T-helper 2 cell treated with Interferon-gamma antibody and Interleukin-4, amounts not matched to agents 5 μg/mL and 100 μg/mL, for 36 hours (primary cell): ENCODE results near the gene ADGRL3.

Source experiments
- DNase-seq: peaks from one replicate; pipeline ENCODE4 v3.0.0; 2021; ENCODE audit warnings: low spot score
- H3K27ac Mint-ChIP-seq: one replicate; pipeline ENCODE4 v1.8.0; 2021; ENCODE audit warnings: mild to moderate bottlenecking, mixed read lengths
- H3K27me3 Mint-ChIP-seq: one replicate; pipeline ENCODE4 v1.8.0; 2021; ENCODE audit warnings: low read depth, mixed read lengths
- H3K36me3 Mint-ChIP-seq: one replicate; pipeline ENCODE4 v1.8.0; 2021; ENCODE audit warnings: low read depth, mixed read lengths
- H3K4me1 Mint-ChIP-seq: one replicate; pipeline ENCODE4 v1.8.0; 2021; ENCODE audit warnings: low read depth, mixed read lengths
- H3K4me3 Mint-ChIP-seq: one replicate; pipeline ENCODE4 v1.8.0; 2022; ENCODE audit warnings: mild to moderate bottlenecking, moderate library complexity, mixed read lengths
- H3K9me3 Mint-ChIP-seq: one replicate; pipeline ENCODE4 v1.8.0; 2021; ENCODE audit warnings: mixed read lengths

ADGRL3 gene

DNA sequence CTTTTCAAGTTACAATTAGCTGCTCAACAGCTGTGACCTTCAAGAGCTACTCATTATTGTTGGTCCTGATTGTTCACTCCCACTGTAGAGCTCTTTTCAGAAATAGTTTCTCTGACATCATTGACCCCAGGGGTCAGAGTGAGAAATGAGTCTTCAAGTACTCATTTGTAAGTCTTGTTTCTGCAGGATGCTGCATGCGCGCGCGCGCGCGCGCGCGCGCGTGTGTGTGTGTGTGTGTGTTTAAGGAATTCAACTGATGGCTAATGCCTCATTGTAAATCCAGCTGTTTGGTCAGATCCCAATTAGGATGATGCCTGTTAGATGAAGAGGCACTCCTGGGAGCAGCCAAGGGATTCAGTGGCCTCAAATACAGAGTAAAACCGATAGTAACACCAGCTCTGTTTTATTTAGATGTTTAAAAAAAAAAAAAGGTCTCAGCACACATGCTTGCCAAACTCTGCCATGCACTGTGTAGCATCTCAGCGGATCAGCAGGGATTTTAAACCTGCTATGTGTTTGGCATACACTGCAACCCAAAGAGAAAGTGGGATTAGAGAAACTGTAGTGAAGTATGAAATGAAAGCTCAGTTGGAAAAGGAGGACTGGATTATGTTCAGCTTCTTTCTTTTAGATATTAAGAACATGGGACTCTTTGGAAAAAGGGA is 332.3 kb downstream of the ADGRL3 start:
- no peak overlapping the region for H3K27ac Mint-ChIP-seq
- H3K4me1 Mint-ChIP-seq, result no peaks in the 10 kb centered on the region
- no peaks in the 10 kb centered on the region for H3K27me3 Mint-ChIP-seq
- H3K4me3 Mint-ChIP-seq, result no peak overlapping the region
- no peak for DNase-seq
- H3K9me3 Mint-ChIP-seq, result peaks cover 45% of the 10 kb centered on the region
- no peaks in the 10 kb centered on the region for H3K36me3 Mint-ChIP-seq

DNA sequence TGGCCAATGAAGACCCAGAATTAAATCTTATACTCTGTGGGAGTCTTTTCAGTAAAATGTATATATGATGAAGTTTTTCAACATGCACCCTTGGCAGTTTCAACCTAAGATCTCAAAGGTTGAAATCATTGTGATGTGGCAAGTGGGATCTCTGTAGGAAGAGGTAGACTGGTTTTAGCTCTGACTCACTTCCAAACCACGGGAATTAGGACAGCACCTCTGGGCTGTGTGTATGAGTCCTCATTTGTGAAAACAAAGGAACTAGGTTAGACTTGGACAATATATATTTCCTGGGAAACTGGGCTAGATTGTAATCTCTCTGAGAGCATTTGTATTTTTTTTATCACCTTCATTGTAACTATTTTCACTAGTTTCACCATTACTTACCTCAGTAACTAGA is 333.0 kb downstream of the ADGRL3 start:
- H3K4me3 Mint-ChIP-seq, result no peak overlapping the region
- DNase-seq, result no peak
- no peak overlapping the region for H3K27ac Mint-ChIP-seq
- H3K9me3 Mint-ChIP-seq, result peaks cover 48% of the 10 kb centered on the region
- H3K27me3 Mint-ChIP-seq, result no peaks in the 10 kb centered on the region
- no peaks in the 10 kb centered on the region for H3K36me3 Mint-ChIP-seq
- no peaks in the 10 kb centered on the region for H3K4me1 Mint-ChIP-seq

DNA sequence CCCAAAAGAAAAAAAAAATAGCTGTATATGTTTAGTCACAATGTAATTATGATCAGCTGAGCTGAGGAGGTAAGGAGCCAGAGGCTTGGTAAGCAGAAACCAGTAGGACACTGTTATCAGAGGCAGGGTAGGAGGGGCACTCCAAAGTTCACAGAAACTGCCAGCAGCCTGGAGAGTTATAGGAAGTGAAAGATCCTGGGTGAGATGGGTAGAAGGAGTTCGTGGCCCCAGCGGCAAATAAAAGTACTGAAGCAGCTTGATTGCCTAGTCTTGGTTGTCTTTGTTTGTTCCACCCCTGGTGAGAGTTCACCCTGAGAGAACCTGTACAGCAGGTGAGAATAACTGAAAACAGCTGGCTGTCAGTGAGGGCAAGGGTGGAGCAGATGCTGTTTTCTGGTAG is 340.8 kb downstream of the ADGRL3 start:
- Mint-ChIP-seq H3K4me3 (no peak overlapping the region), H3K27me3 (no peaks in the 10 kb centered on the region)

DNA sequence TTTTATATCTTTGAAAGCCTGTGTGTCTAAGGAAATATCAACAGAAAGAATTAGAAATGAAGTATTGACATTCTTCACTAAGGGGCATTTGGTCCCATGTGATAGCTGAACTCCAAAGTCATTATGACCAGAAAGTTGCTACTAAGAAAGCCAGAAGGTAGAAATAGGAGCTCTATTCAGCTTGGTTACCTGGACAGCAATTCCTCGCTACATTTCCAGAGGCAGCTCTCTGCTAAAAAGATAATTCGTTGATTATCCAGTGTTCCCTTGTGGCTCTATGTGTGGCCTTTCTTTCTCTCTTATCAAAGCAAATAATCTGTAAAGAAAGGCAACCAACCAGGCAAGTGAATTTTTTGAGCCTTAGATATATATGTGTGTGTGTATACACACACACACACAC is 341.3 kb downstream of the ADGRL3 start:
- H3K27ac Mint-ChIP-seq, result no peak overlapping the region
- DNase-seq, result no peak
- no peaks in the 10 kb centered on the region for H3K27me3 Mint-ChIP-seq
- no peaks in the 10 kb centered on the region for H3K36me3 Mint-ChIP-seq
- H3K4me1 Mint-ChIP-seq, result no peaks in the 10 kb centered on the region
- H3K4me3 Mint-ChIP-seq, result no peak overlapping the region
- H3K9me3 Mint-ChIP-seq, result peaks cover 31% of the 10 kb centered on the region

More for the DNA sequence above, 340.8 kb downstream of the ADGRL3 start:
- no peaks in the 10 kb centered on the region for H3K36me3 Mint-ChIP-seq
- H3K4me1 Mint-ChIP-seq, result no peaks in the 10 kb centered on the region
- H3K9me3 Mint-ChIP-seq, result peaks cover 34% of the 10 kb centered on the region
- H3K27ac Mint-ChIP-seq, result no peak overlapping the region
- DNase-seq, result no peak

DNA sequence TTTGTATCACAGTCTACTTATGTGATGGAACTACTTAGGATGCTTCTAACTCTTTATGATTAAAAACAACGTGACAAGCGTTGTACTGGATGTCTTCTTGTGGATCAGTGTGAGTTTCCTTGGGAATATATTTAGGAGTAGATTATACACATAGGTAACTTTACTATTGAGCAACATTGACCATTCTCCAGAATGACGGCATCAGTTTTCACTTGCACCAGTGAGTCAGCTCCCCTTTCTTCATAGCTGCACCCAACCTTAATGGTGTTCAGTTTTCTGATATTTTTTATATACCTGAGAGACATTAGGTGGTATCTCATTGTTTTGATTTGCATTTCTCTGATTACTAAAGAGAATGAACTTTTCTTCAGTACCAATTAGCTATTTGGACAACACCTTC is 343.9 kb downstream of the ADGRL3 start:
- no peaks in the 10 kb centered on the region for H3K27me3 Mint-ChIP-seq
- no peak overlapping the region for H3K4me3 Mint-ChIP-seq
- H3K36me3 Mint-ChIP-seq, result no peaks in the 10 kb centered on the region
- DNase-seq, result no peak
- no peak overlapping the region for H3K27ac Mint-ChIP-seq
- peaks cover 20% of the 10 kb centered on the region for H3K9me3 Mint-ChIP-seq
- H3K4me1 Mint-ChIP-seq, result no peaks in the 10 kb centered on the region

DNA sequence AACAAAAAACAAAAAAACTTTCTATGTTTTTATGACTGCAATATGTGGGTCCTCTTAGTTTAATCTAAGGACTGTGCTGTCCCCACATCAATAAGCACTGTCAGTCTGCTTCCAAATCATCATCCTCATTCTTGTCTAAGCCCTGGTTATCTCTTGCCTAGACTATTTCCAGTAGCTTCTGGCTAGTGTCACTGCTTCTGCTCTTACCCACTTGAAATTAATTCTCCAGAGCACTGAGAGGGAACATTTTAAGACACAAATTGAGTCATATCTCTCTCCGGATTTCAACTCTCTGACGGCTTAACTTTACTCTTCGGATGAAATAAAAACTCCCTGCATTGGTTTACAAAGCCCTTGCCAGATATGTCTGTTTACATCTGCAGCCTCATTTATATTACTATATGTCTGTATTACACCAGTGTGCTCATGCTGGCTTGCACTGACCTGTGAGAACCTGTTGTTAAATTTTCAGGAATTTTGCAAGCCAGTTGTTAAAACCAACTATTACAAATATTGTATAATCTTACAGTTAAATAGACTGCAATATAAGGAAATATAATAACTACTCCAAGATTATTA is 345.9 kb downstream of the ADGRL3 start:
- no peak for DNase-seq
- Mint-ChIP-seq H3K27ac (no peak overlapping the region), H3K4me1 (no peaks in the 10 kb centered on the region), H3K27me3 (no peaks in the 10 kb centered on the region), H3K36me3 (no peaks in the 10 kb centered on the region), H3K4me3 (no peak overlapping the region), H3K9me3 (peaks cover 17% of the 10 kb centered on the region)

DNA sequence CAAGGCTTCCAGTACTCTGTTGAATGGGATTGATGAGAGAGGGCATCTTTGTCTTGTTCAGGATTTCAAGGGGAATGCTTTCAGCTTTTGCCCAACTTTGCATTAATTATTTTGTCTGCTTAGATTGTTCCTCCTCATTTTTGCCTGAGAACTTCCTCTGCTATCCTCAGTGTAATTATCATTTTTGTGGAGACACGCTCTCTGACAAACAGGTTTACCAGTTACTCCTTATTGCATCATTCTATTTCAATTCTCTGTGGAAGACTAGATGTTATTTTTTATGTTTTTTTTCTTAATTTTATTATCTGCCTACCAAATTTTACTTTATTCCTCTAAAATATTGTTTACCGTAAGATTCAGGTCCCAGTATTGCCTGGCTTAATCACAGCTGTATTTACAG is 349.2 kb downstream of the ADGRL3 start:
- no peaks in the 10 kb centered on the region for H3K4me1 Mint-ChIP-seq
- no peak overlapping the region for H3K4me3 Mint-ChIP-seq
- DNase-seq, result no peak
- H3K9me3 Mint-ChIP-seq, result peaks cover 11% of the 10 kb centered on the region
- no peaks in the 10 kb centered on the region for H3K27me3 Mint-ChIP-seq
- no peaks in the 10 kb centered on the region for H3K36me3 Mint-ChIP-seq
- no peak overlapping the region for H3K27ac Mint-ChIP-seq

DNA sequence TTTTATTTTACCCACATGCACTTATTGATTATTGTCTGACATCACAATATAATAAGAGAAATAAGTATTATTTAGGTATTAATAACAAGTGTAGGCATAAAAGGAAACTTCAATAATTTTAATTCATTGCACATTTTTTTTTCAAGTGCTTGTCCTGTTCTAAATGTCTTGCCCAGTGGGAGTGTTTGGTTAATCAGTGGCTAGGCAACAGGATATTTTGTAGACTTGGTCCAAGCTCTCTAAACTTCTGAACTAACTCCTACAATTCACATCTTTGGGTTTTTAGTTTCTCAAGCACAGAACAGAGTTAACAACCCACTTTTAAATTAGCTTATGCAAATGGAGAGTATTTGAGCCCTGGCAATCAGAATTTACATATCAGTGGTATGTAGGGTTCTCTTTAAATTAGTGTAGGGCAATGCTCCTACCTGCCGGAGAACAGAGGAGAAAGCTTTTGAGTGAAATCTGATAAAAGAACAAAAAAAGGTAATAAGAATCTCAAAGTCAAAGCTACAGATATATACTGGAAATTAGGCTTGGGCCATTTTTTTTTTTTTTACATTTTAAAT is 353.5 kb downstream of the ADGRL3 start:
- no peaks in the 10 kb centered on the region for H3K27me3 Mint-ChIP-seq
- no peak overlapping the region for H3K4me3 Mint-ChIP-seq
- no peaks in the 10 kb centered on the region for H3K4me1 Mint-ChIP-seq
- H3K36me3 Mint-ChIP-seq, result no peaks in the 10 kb centered on the region
- H3K9me3 Mint-ChIP-seq, result peaks cover 17% of the 10 kb centered on the region
- no peak for DNase-seq
- no peak overlapping the region for H3K27ac Mint-ChIP-seq

DNA sequence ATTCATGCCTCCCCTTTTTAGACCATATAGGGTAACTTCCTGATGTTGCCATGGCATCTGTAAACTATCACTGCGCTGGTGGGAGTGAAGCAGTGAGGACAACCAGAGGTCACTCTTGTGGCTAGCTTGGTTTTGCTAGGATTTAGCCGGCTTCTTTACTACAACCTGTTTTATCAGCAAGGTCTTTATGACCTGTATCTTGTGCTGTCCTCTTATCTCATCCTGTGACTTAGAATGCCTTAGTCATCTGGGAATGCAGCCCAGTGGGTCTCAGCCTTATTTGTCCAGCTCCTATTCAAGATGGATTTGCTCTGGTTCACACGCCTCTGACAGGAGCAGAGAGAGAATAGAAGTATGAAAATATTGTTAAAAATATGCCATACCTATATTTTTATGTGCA is 355.7 kb downstream of the ADGRL3 start:
- Mint-ChIP-seq H3K27me3 (no peaks in the 10 kb centered on the region), H3K4me1 (no peaks in the 10 kb centered on the region), H3K9me3 (peaks cover 16% of the 10 kb centered on the region), H3K36me3 (no peaks in the 10 kb centered on the region), H3K4me3 (no peak overlapping the region), H3K27ac (no peak overlapping the region)
- DNase-seq, result no peak

DNA sequence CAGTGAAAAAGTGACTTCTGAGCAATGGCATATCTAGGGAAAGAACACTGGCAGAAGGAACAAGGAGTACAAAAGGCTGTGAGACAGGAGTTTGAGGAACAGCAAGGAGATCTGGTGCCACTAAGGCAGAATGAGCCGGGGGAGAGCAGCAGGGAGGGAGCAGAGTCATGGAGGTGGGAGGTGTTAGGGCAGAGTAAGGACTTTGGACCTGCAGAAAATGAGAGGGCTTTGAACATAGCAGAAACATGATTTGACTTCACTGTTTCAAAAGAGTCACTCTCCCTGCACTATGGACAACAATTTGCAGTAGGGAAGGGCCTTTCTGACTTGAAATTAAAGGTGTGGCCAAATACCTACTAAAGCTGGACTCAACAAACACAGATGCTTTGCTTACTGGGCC is 356.2 kb downstream of the ADGRL3 start:
- Mint-ChIP-seq H3K27ac (no peak overlapping the region), H3K4me1 (no peaks in the 10 kb centered on the region), H3K4me3 (no peak overlapping the region), H3K36me3 (no peaks in the 10 kb centered on the region), H3K9me3 (peaks cover 16% of the 10 kb centered on the region), H3K27me3 (no peaks in the 10 kb centered on the region)
- no peak for DNase-seq

DNA sequence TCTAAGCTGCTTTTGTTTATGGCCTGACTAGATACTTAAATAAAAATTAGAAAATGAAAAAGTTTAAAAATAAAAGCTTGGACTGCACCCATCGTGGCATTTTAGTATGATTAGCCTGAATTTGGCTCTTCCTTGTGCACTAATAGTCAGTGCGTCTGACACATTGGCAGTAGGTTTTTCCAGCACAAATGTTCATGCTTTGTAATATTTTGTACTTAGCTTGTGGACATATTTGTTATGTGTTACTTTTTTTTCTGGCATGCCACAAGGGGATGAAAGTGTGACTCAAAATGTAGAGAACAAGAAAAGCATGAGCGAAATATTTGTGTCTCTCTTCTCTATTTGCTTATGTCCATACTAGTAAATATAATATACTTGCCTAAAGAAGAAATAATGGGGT is 359.3 kb downstream of the ADGRL3 start:
- no peak overlapping the region for H3K27ac Mint-ChIP-seq
- no peaks in the 10 kb centered on the region for H3K4me1 Mint-ChIP-seq
- H3K27me3 Mint-ChIP-seq, result no peaks in the 10 kb centered on the region
- H3K36me3 Mint-ChIP-seq, result no peaks in the 10 kb centered on the region
- DNase-seq, result no peak
- no peak overlapping the region for H3K4me3 Mint-ChIP-seq
- peaks cover 25% of the 10 kb centered on the region for H3K9me3 Mint-ChIP-seq

DNA sequence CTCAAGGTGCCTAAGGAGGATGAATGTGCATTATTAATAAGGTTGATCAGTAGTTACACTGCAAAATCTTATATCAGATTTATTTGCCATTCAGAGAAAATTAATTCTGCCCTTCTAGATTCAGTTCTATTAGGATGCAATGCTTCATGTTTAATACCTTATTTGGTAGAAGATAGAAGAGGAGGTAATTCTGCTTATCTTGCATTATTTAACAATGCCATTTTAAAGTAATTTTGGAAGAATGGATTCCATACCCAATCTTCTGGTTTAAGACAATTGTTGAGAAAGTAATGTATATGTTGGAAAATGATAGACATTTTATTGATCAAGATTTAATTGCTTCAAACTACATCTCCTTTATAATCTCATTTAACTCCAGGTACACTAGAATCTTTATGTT is 360.9 kb downstream of the ADGRL3 start:
- no peak for DNase-seq
- Mint-ChIP-seq H3K9me3 (peaks cover 29% of the 10 kb centered on the region), H3K4me1 (no peaks in the 10 kb centered on the region), H3K27ac (no peak overlapping the region), H3K27me3 (no peaks in the 10 kb centered on the region), H3K36me3 (no peaks in the 10 kb centered on the region), H3K4me3 (no peak overlapping the region)

DNA sequence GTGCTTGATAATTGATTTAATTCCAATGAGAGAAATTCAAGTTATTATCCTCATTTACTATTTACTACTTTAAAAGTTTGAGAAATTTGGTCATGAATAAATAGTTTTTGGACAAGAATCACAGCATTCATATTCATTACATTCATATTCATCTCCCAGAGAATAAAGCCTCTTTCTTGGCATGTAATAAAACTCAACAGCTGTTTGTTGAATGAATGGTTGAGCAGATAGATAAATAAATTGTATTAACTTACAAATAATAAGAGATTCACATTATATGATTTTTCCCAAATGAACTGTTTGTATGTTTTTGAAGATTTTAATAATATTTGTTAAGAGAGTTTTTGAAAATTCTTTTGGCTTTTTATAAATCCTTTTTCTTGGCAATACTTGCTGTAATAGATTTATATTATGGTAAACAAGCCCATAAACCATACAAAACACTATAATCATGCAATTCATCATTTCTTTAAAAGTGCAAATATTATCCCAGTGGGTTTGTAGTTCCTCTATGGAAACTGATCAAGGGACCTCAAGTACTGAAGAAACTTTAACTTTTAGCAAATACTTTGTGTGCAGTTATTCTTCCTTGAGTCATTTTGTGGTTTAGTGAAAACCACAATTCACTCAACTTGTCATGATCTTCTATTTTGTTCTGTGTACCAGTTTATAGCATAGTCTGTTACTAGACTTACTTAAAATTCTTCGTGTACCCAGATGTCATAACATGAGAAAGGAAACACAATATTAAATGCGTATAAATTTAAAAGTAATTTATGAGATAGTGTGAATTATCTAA is 371.8 kb downstream of the ADGRL3 start:
- DNase-seq, result no peak
- H3K27ac Mint-ChIP-seq, result no peak overlapping the region

DNA sequence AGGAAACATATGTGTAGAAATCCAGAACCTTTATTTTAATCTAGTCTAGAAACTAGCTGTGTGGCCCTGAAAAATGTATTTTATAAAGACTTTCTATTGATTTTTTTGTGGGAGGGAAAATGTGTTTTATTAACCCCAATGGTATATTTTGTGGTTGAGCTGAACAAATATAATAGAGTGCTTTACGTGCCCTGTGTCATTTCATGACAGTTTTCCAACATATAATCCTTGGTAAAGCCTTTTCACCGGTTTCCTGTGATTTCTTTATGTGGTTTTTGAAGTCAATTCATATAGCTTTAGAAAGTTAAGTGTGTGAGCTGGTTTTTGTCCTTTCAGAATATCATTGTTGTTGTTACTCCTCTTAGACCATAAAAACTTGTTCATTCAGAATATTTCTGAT is 375.7 kb downstream of the ADGRL3 start:
- Mint-ChIP-seq H3K27ac (no peak overlapping the region), H3K36me3 (no peaks in the 10 kb centered on the region), H3K4me1 (no peaks in the 10 kb centered on the region), H3K9me3 (peaks cover 20% of the 10 kb centered on the region), H3K27me3 (no peaks in the 10 kb centered on the region), H3K4me3 (no peak overlapping the region)
- no peak for DNase-seq

More for the DNA sequence above, 371.8 kb downstream of the ADGRL3 start:
- no peaks in the 10 kb centered on the region for H3K27me3 Mint-ChIP-seq
- no peak overlapping the region for H3K4me3 Mint-ChIP-seq
- H3K4me1 Mint-ChIP-seq, result no peaks in the 10 kb centered on the region
- no peaks in the 10 kb centered on the region for H3K36me3 Mint-ChIP-seq
- H3K9me3 Mint-ChIP-seq, result peaks cover 16% of the 10 kb centered on the region
